H1 (cell line): ENCODE measurements around the gene LINC00632. TPM values are rescaled to one million over a fixed set of nuclear protein-coding genes. Genes with fewer than 3 reads are reported as not detected.

Experiments used
- CTCF ChIA-PET: fragments of 300-600 bp; sonication (Branson Sonifier 250); formaldehyde crosslinking; loops from one replicate; lab custom pipeline; 2021; ENCODE audit not compliant: partially characterized antibody; lab: Charles Lee
- POLR2A ChIA-PET: fragments of 300-600 bp; sonication (Branson Sonifier 250); formaldehyde crosslinking; loops from one replicate; lab custom pipeline; 2021; ENCODE audit warnings: inconsistent platforms; ENCODE audit not compliant: partially characterized antibody; lab: Charles Lee
- DNase-seq, 2 experiments: peaks; one replicate each; pipeline versions ENCODE4 v3.0.0 to v3.0.0-alpha.2; 2010 to 2022; ENCODE audit warnings: low spot score in 2 of 2, low read depth in 1 of 2, mixed read lengths in 1 of 2
- FAIRE-seq: peaks from 2 replicates; lab custom pipeline; 2011; peaks lifted over from hg19 to GRCh38; lab: Jason Lieb, UNC
- H2AFZ ChIP-seq: 2 replicates; pipeline ENCODE4 v1.8.1; 2012; ENCODE audit warnings: low read length, inconsistent platforms
- H2AK5ac ChIP-seq: 2 replicates; pipeline ENCODE4 v1.6.1; 2013; ENCODE audit warnings: low read depth, low read length
- H2BK120ac ChIP-seq: replicated peaks from 2 replicates; pipeline ENCODE3; 2013; ENCODE audit warnings: low read depth, low read length, inconsistent platforms
- H2BK12ac ChIP-seq: 2 replicates; pipeline ENCODE4 v1.6.1; 2013; ENCODE audit warnings: low read depth, low read length
- H2BK15ac ChIP-seq: 2 replicates; pipeline ENCODE4 v1.6.1; 2013; ENCODE audit warnings: low read length
- H2BK20ac ChIP-seq: 2 replicates; pipeline ENCODE4 v1.6.1; 2013; ENCODE audit warnings: low read length
- H2BK5ac ChIP-seq: 2 replicates; pipeline ENCODE4 v1.6.1; 2013; ENCODE audit warnings: low read depth, low read length
- H3K14ac ChIP-seq: 2 replicates; pipeline ENCODE4 v1.6.1; 2013; ENCODE audit warnings: inconsistent platforms; ENCODE audit not compliant: insufficient read length
- H3K18ac ChIP-seq: 2 replicates; pipeline ENCODE4 v1.6.1; 2013; ENCODE audit warnings: low read length; ENCODE audit errors: extremely low read depth
- H3K23ac ChIP-seq: 2 replicates; pipeline ENCODE4 v1.6.1; 2013; ENCODE audit warnings: inconsistent platforms; ENCODE audit not compliant: insufficient read length
- H3K23me2 ChIP-seq: 2 replicates; pipeline ENCODE4 v1.6.1; 2013; ENCODE audit warnings: low read depth, low read length
- H3K27ac ChIP-seq: 2 replicates; pipeline ENCODE4 v1.6.1; 2011; ENCODE audit warnings: low read depth, low read length, inconsistent platforms
- H3K27me3 ChIP-seq, 4 experiments: replicated peaks in 1 of 4; 1 replicate in 1 of 4; 2 replicates in 3 of 4; pipeline versions ENCODE4 v1.6.1 to v1.8.1; 2011 to 2013; ENCODE audit warnings: low read length in 3 of 4, mild to moderate bottlenecking in 3 of 4, inconsistent platforms in 2 of 4, mixed read lengths in 2 of 4, moderate library complexity in 1 of 4; ENCODE audit not compliant: control insufficient read depth in 3 of 4, insufficient read depth in 3 of 4; ENCODE audit errors: extremely low read depth in 1 of 4
- H3K36me3 ChIP-seq, 4 experiments: 2 replicates each; pipeline versions ENCODE4 v1.6.1 to v1.8.1; 2011 to 2013; ENCODE audit warnings: mild to moderate bottlenecking in 4 of 4, low read length in 3 of 4, moderate library complexity in 2 of 4, control low read depth in 1 of 4, inconsistent platforms in 1 of 4; ENCODE audit not compliant: insufficient read depth in 4 of 4, control insufficient read depth in 2 of 4
- H3K4ac ChIP-seq: replicated peaks from 2 replicates; pipeline ENCODE3; 2013; ENCODE audit warnings: low read length, low read depth, mixed read lengths, inconsistent platforms; ENCODE audit not compliant: insufficient read length
- H3K4me1 ChIP-seq, 4 experiments: replicated peaks in 1 of 4; 1 replicate in 1 of 4; 2 replicates in 3 of 4; pipeline versions ENCODE4 v1.6.1 to v1.8.1; 2011 to 2013; ENCODE audit warnings: low read length in 3 of 4, inconsistent platforms in 2 of 4, mixed read lengths in 1 of 4; ENCODE audit not compliant: insufficient read depth in 4 of 4, control insufficient read depth in 3 of 4
- H3K4me2 ChIP-seq, 2 experiments: 2 replicates each; pipeline versions ENCODE4 v1.6.1 to v1.8.1; 2011 to 2013; ENCODE audit warnings: low read depth in 2 of 2, low read length in 2 of 2, control low read depth in 1 of 2, inconsistent platforms in 1 of 2, mild to moderate bottlenecking in 1 of 2; ENCODE audit not compliant: insufficient read depth in 1 of 2
- H3K4me3 ChIP-seq, 4 experiments: fragments of 200-600, 300-600 bp in 1 of 4; sonication (generic), shearing (Covaris generic), sonication (Bioruptor Twin) in 1 of 4; 2 replicates each; pipeline versions ENCODE4 v1.5.1 to v1.8.1; 2011 to 2016; ENCODE audit warnings: low read length in 4 of 4, low read depth in 3 of 4, control low read depth in 2 of 4, inconsistent platforms in 2 of 4, mild to moderate bottlenecking in 2 of 4, mixed read lengths in 1 of 4, moderate library complexity in 1 of 4; ENCODE audit not compliant: insufficient read depth in 2 of 4; ENCODE audit errors: extremely low read depth in 1 of 4
- H3K56ac ChIP-seq: replicated peaks from 2 replicates; pipeline ENCODE3; 2013; ENCODE audit warnings: low read depth, mild to moderate bottlenecking, mixed read lengths, low read length, inconsistent platforms; ENCODE audit not compliant: insufficient read length
- H3K79me1 ChIP-seq: 2 replicates; pipeline ENCODE4 v1.6.1; 2013; ENCODE audit warnings: low read depth, low read length, control low read depth
- H3K79me2 ChIP-seq, 2 experiments: 2 replicates each; pipeline versions ENCODE4 v1.6.1 to v1.8.1; 2012 to 2013; ENCODE audit warnings: low read length in 2 of 2, mild to moderate bottlenecking in 2 of 2, inconsistent platforms in 1 of 2; ENCODE audit not compliant: insufficient read depth in 2 of 2, control insufficient read depth in 1 of 2
- H3K9ac ChIP-seq, 4 experiments: replicated peaks in 1 of 4; 1 replicate in 1 of 4; 2 replicates in 3 of 4; pipeline versions ENCODE4 v1.6.1 to v1.8.1; 2011 to 2013; ENCODE audit warnings: low read depth in 3 of 4, low read length in 3 of 4, control low read depth in 2 of 4, mild to moderate bottlenecking in 2 of 4, moderate library complexity in 2 of 4, inconsistent platforms in 1 of 4; ENCODE audit errors: extremely low read depth in 1 of 4
- H3K9me3 ChIP-seq, 2 experiments: 2 replicates each; pipeline versions ENCODE4 v1.6.1 to v1.8.1; 2012 to 2013; ENCODE audit warnings: mild to moderate bottlenecking in 2 of 2, moderate library complexity in 2 of 2, control low read depth in 1 of 2, inconsistent platforms in 1 of 2, low read depth in 1 of 2, low read length in 1 of 2, mixed read lengths in 1 of 2; ENCODE audit not compliant: insufficient read depth in 2 of 2
- H4K20me1 ChIP-seq, 2 experiments: replicated peaks in 1 of 2; 2 replicates each; pipeline versions ENCODE3 to v1.8.1; 2011 to 2013; ENCODE audit warnings: inconsistent platforms in 2 of 2, low read length in 2 of 2, mild to moderate bottlenecking in 1 of 2; ENCODE audit not compliant: insufficient read depth in 2 of 2, control insufficient read depth in 1 of 2
- H4K5ac ChIP-seq: 2 replicates; pipeline ENCODE4 v1.6.1; 2013; ENCODE audit warnings: low read length, low read depth, mixed read lengths, inconsistent platforms; ENCODE audit not compliant: insufficient read length
- H4K8ac ChIP-seq: 2 replicates; pipeline ENCODE4 v1.8.0; 2013; ENCODE audit warnings: mild to moderate bottlenecking, moderate library complexity, low read length, inconsistent platforms; ENCODE audit not compliant: insufficient read depth; ENCODE audit errors: extremely low read depth
- H4K91ac ChIP-seq: replicated peaks from 2 replicates; pipeline ENCODE3; 2013; ENCODE audit warnings: low read length, mixed read lengths, inconsistent platforms; ENCODE audit not compliant: insufficient read length
- CBX5 ChIP-seq: fragments of 300-800, 300-1000 bp; sonication (generic); IDR thresholded peaks from 2 replicates; pipeline ENCODE4 v1.7.1; 2016; ENCODE audit warnings: antibody characterized with exemption, low read length, low read depth
- CEBPB ChIP-seq: IDR thresholded peaks from 2 replicates; pipeline ENCODE4 v1.6.1; 2012; ENCODE audit warnings: low read depth, low read length
- CHD2 ChIP-seq: IDR thresholded peaks from 2 replicates; pipeline ENCODE4 v1.6.1; 2012; ENCODE audit warnings: low read length, improper control_type of control experiment
- EGR1 ChIP-seq: IDR thresholded peaks from 2 replicates; pipeline ENCODE4 v1.6.1; 2011; ENCODE audit warnings: low read depth, low read length, borderline replicate concordance
- HDAC2 ChIP-seq, 2 experiments: fragments of 300-600 bp in 1 of 2; sonication (generic) in 1 of 2; IDR thresholded peaks; 2 replicates each; pipeline ENCODE4 v1.6.1; 2011 to 2012; ENCODE audit warnings: low read depth in 2 of 2, low read length in 2 of 2, mild to moderate bottlenecking in 2 of 2, moderate library complexity in 2 of 2, borderline replicate concordance in 1 of 2, inconsistent platforms in 1 of 2
- JUN ChIP-seq: IDR thresholded peaks from 2 replicates; pipeline ENCODE4 v1.6.1; 2011; ENCODE audit warnings: low read depth, mild to moderate bottlenecking, improper control_type of control experiment, low read length
- NRF1 ChIP-seq: IDR thresholded peaks from 2 replicates; pipeline ENCODE4 v1.6.1; 2011; ENCODE audit warnings: mild to moderate bottlenecking, low read depth, low read length, improper control_type of control experiment
- RAD21 ChIP-seq, 2 experiments: IDR thresholded peaks in 1 of 2; conservative IDR thresholded peaks in 1 of 2; 2 replicates each; pipeline ENCODE4 v1.6.1; 2011; ENCODE audit warnings: low read depth in 2 of 2, low read length in 2 of 2, improper control_type of control experiment in 1 of 2, inconsistent platforms in 1 of 2, mild to moderate bottlenecking in 1 of 2, moderate library complexity in 1 of 2
- SRF ChIP-seq: IDR thresholded peaks from 2 replicates; pipeline ENCODE4 v1.6.1; 2011; ENCODE audit warnings: mild to moderate bottlenecking, low read depth, low read length, moderate library complexity
- TCF12 ChIP-seq: IDR thresholded peaks from 2 replicates; pipeline ENCODE4 v1.6.1; 2011; ENCODE audit warnings: low read depth, mild to moderate bottlenecking, low read length
- YY1 ChIP-seq: IDR thresholded peaks from 2 replicates; pipeline ENCODE4 v1.6.1; 2011; ENCODE audit warnings: low read depth, mild to moderate bottlenecking, low read length
- ZNF274 ChIP-seq: IDR thresholded peaks from 2 replicates; pipeline ENCODE4 v1.7.0; 2012; ENCODE audit warnings: low read length, borderline replicate concordance; ENCODE audit errors: extremely low read depth
- WGBS, 2 experiments: shearing (Covaris generic) in 1 of 2; methylation state at CpG; one replicate each; pipeline versions ENCODE4 v1.1.6 to v1.1.7; 2013 to 2015; ENCODE audit warnings: low lambda C conversion rate in 2 of 2, mixed read lengths in 2 of 2, inconsistent platforms in 1 of 2, low coverage in 1 of 2, missing lambda C conversion rate in 1 of 2; ENCODE audit not compliant: insufficient replicate concordance in 2 of 2, insufficient coverage in 1 of 2, insufficient read length in 1 of 2; ENCODE audit errors: extremely low coverage in 1 of 2, missing lambda C conversion rate in 1 of 2; 5-methylcytosine and 5-hydroxymethylcytosine counted together
- polyA plus RNA-seq, 7 experiments: library from polyadenylated mRNA; depleted of rRNA in 3 of 7; stranded (reverse) in 5 of 7; unstranded in 2 of 7; fragments of >200 nt in 5 of 7; fragments of 200-250 nt in 2 of 7; gene quantifications; 1 replicate in 5 of 7; 2 replicates in 1 of 7; 4 replicates in 1 of 7; pipeline versions ENCODE4 v1.2.1 to v1.2.3, GENCODE V29; 2011 to 2013; ENCODE audit warnings: missing spikeins in 2 of 7, mixed read lengths in 2 of 7
- total RNA-seq: library from RNA; stranded (reverse); fragmentation: NEBNext Ultra II Directional; extraction: Animal tissue kit (Norgen Biotek cat#: 25700); gene quantifications from 2 replicates; pipeline ENCODE4 v1.2.1, GENCODE V29; 2021

LINC00632 gene
- total and polyA plus RNA-seq, 2 of the 8 experiments (the other 6 are each of a cell fraction or from before 2014, with no cell fraction given): 24.5 to 85.1 TPM

- H2BK12ac ChIP-seq: no peak overlapping the region
- no peaks in the 10 kb centered on the region for H3K79me1 ChIP-seq
- H3K18ac ChIP-seq: no peak overlapping the region
- no peak overlapping the region for H3K23ac ChIP-seq
- no peak overlapping the region for H3K27ac ChIP-seq
- H2BK20ac ChIP-seq: no peak overlapping the region
- no peak overlapping the region for H3K14ac ChIP-seq
- ChIA-PET POLR2A (no interaction called here), CTCF (no interaction called here)
- H3K27me3 ChIP-seq: no peaks in the 10 kb centered on the region
- H3K4me2 ChIP-seq: no peak overlapping the region
- no peak overlapping the region for H4K5ac ChIP-seq
- no peak overlapping the region for H3K4me3 ChIP-seq
- H3K9ac ChIP-seq: no peak overlapping the region
- no peaks in the 10 kb centered on the region for H4K20me1 ChIP-seq
- no peaks in the 10 kb centered on the region for H3K79me2 ChIP-seq
- no peak overlapping the region for H4K8ac ChIP-seq
- no peak overlapping the region for H2BK120ac ChIP-seq
- H3K23me2 ChIP-seq: no peaks in the 10 kb centered on the region; the same call in 1 of the 2 replicates
- H3K4me1 ChIP-seq: no peaks in the 10 kb centered on the region; a peak in 2 of 7 replicates
- no peak overlapping the region for H4K91ac ChIP-seq
- H2BK15ac ChIP-seq: no peak overlapping the region
- H3K56ac ChIP-seq: no peak overlapping the region
- H3K9me3 ChIP-seq: no peaks in the 10 kb centered on the region
- H2AK5ac ChIP-seq: no peak overlapping the region
- no peaks in the 10 kb centered on the region for H3K36me3 ChIP-seq
- TF ChIP-seq RAD21 (IDR thresholded peaks at IDR 0.05 in 1 of 2, conservative IDR thresholded peaks at IDR 0.05 in 1 of 2; ENCODE audit: low read depth in 2 of 2, low read length in 2 of 2) (no peak), ZNF274 (no peak), CEBPB (no peak), TCF12 (no peak), EGR1 (no peak), CBX5 (no peak), YY1 (no peak), HDAC2 (IDR thresholded peaks at IDR 0.05; ENCODE audit: borderline replicate concordance in 1 of 2, low read depth in 2 of 2, low read length in 2 of 2) (no peak), SRF (no peak), NRF1 (no peak), JUN (no peak), CHD2 (no peak)
- no peak for FAIRE-seq
- H2BK5ac ChIP-seq: no peak overlapping the region
- H2AFZ ChIP-seq: no peak overlapping the region
- no peak overlapping the region for H3K4ac ChIP-seq
- DNase-seq: no peak
- 88% methylated on average over 3 of the region's 3 CpGs; no CpG with 5 or more reads in 1 of the 2 experiments for WGBS, 2 experiments
Measured at GRCh38 chrX:140822861-140823260, 113.3 kb downstream of the LINC00632 start.
